Measurements from ENCODE around the gene LHPP. TPM values are rescaled to one million over a fixed set of nuclear protein-coding genes. Genes with fewer than 3 reads are reported as not detected.

The LHPP gene
- total and polyA plus RNA-seq, 2 experiments from 2014 or later, result 27.4 to 40.2 TPM

- TF ChIP-seq CTCF (conservative IDR thresholded peaks at IDR 0.05; ENCODE audit: low read depth in 2 of 2), result no peak
- no peak for TF ChIP-seq EZH2 (IDR thresholded peaks at IDR 0.05; ENCODE audit: low read depth, unreplicated experiment)
- TF ChIP-seq CREB1 (CRISPR knock-in tag; IDR thresholded peaks at IDR 0.05; ENCODE audit: low read depth), result no peak
- no peak for TF ChIP-seq STAT1 (IDR thresholded peaks at IDR 0.05; ENCODE audit: unreplicated experiment)
These were observed 116.0 kb downstream of the LHPP start (continued) for GRCh38 chr10:124577651-124578050.

DNA sequence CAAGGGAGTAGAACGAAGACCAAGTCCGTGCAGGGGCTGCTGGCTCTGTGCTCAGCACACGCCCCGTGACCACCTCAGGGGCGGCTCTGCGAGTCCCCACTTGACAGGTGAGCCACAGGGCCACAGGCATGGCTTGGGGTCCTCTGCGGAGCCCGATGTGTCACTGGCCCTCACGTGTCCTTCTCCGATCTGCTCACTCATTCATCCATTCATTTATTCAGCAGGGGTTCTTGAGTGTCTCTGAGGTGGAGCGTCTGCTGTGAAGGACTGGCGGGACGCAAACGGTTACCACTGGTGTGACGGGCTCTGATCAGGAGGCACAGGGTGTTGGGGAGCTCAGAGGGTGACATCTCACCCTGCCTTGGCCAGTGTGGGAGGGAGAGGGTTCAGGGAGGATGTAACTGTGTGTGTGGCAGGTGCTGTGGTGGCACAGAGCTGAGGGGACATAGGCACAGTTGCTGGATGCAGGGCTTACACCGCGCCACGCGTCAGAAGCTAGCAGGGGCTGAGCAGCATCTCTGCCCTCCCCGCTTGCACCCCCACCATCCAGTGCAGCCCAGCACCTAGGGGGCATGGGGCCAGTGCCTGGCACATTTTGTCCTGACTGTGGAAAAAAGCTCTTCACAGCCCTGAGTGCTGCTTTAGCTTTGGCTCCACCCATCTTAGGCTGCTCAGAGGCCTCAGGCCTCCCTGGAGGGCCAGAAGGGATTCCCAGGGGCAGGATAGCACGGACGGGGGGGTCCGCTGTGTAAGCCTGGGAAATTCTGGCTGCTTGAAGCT lies 116.8 kb downstream of the LHPP start:
- Mint-ChIP-seq H3K36me3 (ENCODE audit: low read depth) (no peaks in the 10 kb centered on the region; the same call in 2 of the 3 replicates), H3K27me3 (ENCODE audit: insufficient read depth, low read depth, poor library complexity) (no peaks in the 10 kb centered on the region), H3K4me3 (no peak overlapping the region), H3K4me1 (peaks cover 3% of the 10 kb centered on the region; the same call in 1 of the 3 replicates), H3K9me3 (peaks cover 13% of the 10 kb centered on the region), H3K27ac (no peak overlapping the region)
- no peaks in the 10 kb centered on the region for H3K4me1 ChIP-seq (ENCODE audit: insufficient read depth)
- no peak for ATAC-seq
- H3K4me3 ChIP-seq, result no peak overlapping the region
- no peaks in the 10 kb centered on the region for H3K27me3 ChIP-seq (ENCODE audit: insufficient read depth)
- no peak overlapping the region for H3K27ac ChIP-seq (ENCODE audit: low read depth)
- no peak for DNase-seq (ENCODE audit: low spot score)
- H3K9me2 ChIP-seq (ENCODE audit: insufficient read depth), result no peaks in the 10 kb centered on the region
- no peak overlapping the region for H3K4me2 ChIP-seq
- no peaks in the 10 kb centered on the region for H4K20me1 ChIP-seq (replicated peaks; ENCODE audit: insufficient read depth)
- H3F3A ChIP-seq (replicated peaks; ENCODE audit: low read depth), result no peaks in the 10 kb centered on the region
- no peaks in the 10 kb centered on the region for H3K36me3 ChIP-seq (ENCODE audit: insufficient read depth)
- no peak overlapping the region for H2AFZ ChIP-seq
- no peaks in the 10 kb centered on the region for H3K79me2 ChIP-seq (replicated peaks; ENCODE audit: insufficient read depth)
- no peak for TF ChIP-seq ZNF331 (CRISPR knock-in tag; IDR thresholded peaks at IDR 0.05; ENCODE audit: low read depth)
- no peak for TF ChIP-seq POLR2AphosphoS5 (IDR thresholded peaks at IDR 0.05; ENCODE audit: low read depth)
- TF ChIP-seq REST (IDR thresholded peaks at IDR 0.05; ENCODE audit: unreplicated experiment), result no peak
- TF ChIP-seq CTCF (conservative IDR thresholded peaks at IDR 0.05; ENCODE audit: low read depth in 2 of 2), result no peak
- TF ChIP-seq NANOG (IDR thresholded peaks at IDR 0.05; ENCODE audit: borderline replicate concordance), result no peak
- TF ChIP-seq EZH2phosphoT487 (IDR thresholded peaks at IDR 0.05; ENCODE audit: unreplicated experiment), result no peak
- TF ChIP-seq ZNF462 (CRISPR knock-in tag; IDR thresholded peaks at IDR 0.05), result no peak

Data from GM23338 (cell line).